22Rv1 (cell line): Measurements from ENCODE around the gene PRKCE.

Experiments used
- H3K27ac ChIP-seq: fragments of 450-650 bp; 2 replicates; pipeline ENCODE4 v1.5.1; 2017
- CTCF ChIP-seq: fragments of 450-650 bp; IDR thresholded peaks from 2 replicates; pipeline ENCODE4 v1.5.1; 2017; ENCODE audit warnings: mild to moderate bottlenecking
- ZFX ChIP-seq: fragments of 450-650 bp; IDR thresholded peaks from 2 replicates; pipeline ENCODE4 v1.6.1; 2017; ENCODE audit warnings: antibody characterized with exemption, borderline replicate concordance

Gene PRKCE

GRCh38 chr2:46077522-46078107 is 426.1 kb downstream of the PRKCE start:
- TF ChIP-seq CTCF = no peak
- no peak for TF ChIP-seq ZFX
- no peak overlapping the region for H3K27ac ChIP-seq

- H3K27ac ChIP-seq = no peak overlapping the region
- TF ChIP-seq ZFX (no peak), CTCF (no peak)
These were observed 428.6 kb downstream of the PRKCE start for GRCh38 chr2:46079985-46080560.

GRCh38 chr2:46082531-46083485 is 431.3 kb downstream of the PRKCE start:
- H3K27ac ChIP-seq = no peak overlapping the region
- no peak for TF ChIP-seq ZFX
- no peak for TF ChIP-seq CTCF

GRCh38 chr2:46086578-46087070 is 435.1 kb downstream of the PRKCE start:
- no peak overlapping the region for H3K27ac ChIP-seq
- no peak for TF ChIP-seq CTCF
- no peak for TF ChIP-seq ZFX

GRCh38 chr2:46087492-46087891 is 436.0 kb downstream of the PRKCE start:
- TF ChIP-seq ZFX (no peak), CTCF (no peak)
- H3K27ac ChIP-seq = no peak overlapping the region

GRCh38 chr2:46091004-46091403 is 439.5 kb downstream of the PRKCE start:
- TF ChIP-seq CTCF (no peak), ZFX (no peak)
- no peak overlapping the region for H3K27ac ChIP-seq
